ENCODE data around the gene DDX3X. TPM values are rescaled to one million over a fixed set of nuclear protein-coding genes. Genes with fewer than 3 reads are reported as not detected.

The DDX3X gene
- total RNA-seq, 1 experiment from 2014 or later: 228 TPM

DNA sequence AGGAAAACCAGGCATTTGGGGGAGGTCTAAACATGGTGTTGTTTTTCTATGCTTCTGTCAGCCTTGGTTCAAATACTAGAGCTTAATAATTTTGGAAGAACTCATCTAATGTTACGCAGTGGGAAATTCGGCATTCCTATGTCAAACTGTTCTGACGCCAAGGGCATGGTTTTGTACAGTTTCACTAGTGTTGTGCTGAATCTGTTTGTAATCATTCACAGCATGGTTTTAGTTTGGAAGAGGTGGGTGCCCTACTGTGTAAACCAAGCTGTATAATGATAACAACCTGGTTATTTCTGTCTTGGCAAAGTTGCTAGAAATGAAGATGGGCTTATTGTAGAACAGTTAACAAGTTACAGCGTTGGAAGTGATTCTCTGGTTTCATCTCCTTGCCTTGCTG, 5.2 kb downstream of the DDX3X start:
- Mint-ChIP-seq H3K36me3 (peaks cover 75% of the 10 kb centered on the region), H3K4me1 (peaks cover 27% of the 10 kb centered on the region), H3K27ac (no peak overlapping the region; the same call in 1 of the 2 replicates), H3K9me3 (no peaks in the 10 kb centered on the region), H3K4me3 (peak overlapping the region; percentile 25), H3K27me3 (ENCODE audit: low read depth) (no peaks in the 10 kb centered on the region)
- CTCF ChIA-PET: no interaction called here
- ATAC-seq (no peak), DNase-seq (ENCODE audit: low spot score) (no peak)
- POLR2A ChIA-PET: no interaction called here
- no peak for TF ChIP-seq NFATC4 (CRISPR knock-in tag; IDR thresholded peaks at IDR 0.05)
- no peak for TF ChIP-seq TEAD4 (CRISPR knock-in tag; IDR thresholded peaks at IDR 0.05)
- TF ChIP-seq TCF7 (CRISPR knock-in tag; IDR thresholded peaks at IDR 0.05; ENCODE audit: low read depth): no peak
- TF ChIP-seq, protein P1, sequence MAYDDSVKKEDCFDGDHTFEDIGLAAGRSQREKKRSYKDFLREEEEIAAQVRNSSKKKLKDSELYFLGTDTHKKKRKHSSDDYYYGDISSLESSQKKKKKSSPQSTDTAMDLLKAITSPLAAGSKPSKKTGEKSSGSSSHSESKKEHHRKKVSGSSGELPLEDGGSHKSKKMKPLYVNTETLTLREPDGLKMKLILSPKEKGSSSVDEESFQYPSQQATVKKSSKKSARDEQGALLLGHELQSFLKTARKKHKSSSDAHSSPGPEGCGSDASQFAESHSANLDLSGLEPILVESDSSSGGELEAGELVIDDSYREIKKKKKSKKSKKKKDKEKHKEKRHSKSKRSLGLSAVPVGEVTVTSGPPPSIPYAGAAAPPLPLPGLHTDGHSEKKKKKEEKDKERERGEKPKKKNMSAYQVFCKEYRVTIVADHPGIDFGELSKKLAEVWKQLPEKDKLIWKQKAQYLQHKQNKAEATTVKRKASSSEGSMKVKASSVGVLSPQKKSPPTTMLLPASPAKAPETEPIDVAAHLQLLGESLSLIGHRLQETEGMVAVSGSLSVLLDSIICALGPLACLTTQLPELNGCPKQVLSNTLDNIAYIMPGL (CRISPR knock-in tag; IDR thresholded peaks at IDR 0.05): no peak
- TF ChIP-seq, protein P2, sequence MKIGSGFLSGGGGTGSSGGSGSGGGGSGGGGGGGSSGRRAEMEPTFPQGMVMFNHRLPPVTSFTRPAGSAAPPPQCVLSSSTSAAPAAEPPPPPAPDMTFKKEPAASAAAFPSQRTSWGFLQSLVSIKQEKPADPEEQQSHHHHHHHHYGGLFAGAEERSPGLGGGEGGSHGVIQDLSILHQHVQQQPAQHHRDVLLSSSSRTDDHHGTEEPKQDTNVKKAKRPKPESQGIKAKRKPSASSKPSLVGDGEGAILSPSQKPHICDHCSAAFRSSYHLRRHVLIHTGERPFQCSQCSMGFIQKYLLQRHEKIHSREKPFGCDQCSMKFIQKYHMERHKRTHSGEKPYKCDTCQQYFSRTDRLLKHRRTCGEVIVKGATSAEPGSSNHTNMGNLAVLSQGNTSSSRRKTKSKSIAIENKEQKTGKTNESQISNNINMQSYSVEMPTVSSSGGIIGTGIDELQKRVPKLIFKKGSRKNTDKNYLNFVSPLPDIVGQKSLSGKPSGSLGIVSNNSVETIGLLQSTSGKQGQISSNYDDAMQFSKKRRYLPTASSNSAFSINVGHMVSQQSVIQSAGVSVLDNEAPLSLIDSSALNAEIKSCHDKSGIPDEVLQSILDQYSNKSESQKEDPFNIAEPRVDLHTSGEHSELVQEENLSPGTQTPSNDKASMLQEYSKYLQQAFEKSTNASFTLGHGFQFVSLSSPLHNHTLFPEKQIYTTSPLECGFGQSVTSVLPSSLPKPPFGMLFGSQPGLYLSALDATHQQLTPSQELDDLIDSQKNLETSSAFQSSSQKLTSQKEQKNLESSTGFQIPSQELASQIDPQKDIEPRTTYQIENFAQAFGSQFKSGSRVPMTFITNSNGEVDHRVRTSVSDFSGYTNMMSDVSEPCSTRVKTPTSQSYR (CRISPR knock-in tag; IDR thresholded peaks at IDR 0.05): no peak
- TF ChIP-seq GABPB1 (CRISPR knock-in tag; IDR thresholded peaks at IDR 0.05): no peak
- TF ChIP-seq HMGA2 (CRISPR knock-in tag; IDR thresholded peaks at IDR 0.05): no peak
- TF ChIP-seq, protein P3, sequence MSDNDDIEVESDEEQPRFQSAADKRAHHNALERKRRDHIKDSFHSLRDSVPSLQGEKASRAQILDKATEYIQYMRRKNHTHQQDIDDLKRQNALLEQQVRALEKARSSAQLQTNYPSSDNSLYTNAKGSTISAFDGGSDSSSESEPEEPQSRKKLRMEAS (CRISPR knock-in tag; IDR thresholded peaks at IDR 0.05): no peak
- TF ChIP-seq, protein P4, sequence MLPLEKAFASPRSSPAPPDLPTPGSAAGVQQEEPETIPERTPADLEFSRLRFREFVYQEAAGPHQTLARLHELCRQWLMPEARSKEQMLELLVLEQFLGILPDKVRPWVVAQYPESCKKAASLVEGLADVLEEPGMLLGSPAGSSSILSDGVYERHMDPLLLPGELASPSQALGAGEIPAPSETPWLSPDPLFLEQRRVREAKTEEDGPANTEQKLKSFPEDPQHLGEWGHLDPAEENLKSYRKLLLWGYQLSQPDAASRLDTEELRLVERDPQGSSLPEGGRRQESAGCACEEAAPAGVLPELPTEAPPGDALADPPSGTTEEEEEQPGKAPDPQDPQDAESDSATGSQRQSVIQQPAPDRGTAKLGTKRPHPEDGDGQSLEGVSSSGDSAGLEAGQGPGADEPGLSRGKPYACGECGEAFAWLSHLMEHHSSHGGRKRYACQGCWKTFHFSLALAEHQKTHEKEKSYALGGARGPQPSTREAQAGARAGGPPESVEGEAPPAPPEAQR (CRISPR knock-in tag; IDR thresholded peaks at IDR 0.05): no peak
- no peak for TF ChIP-seq KAT7 (CRISPR knock-in tag; IDR thresholded peaks at IDR 0.05; ENCODE audit: borderline replicate concordance)
- TF ChIP-seq, protein P5, sequence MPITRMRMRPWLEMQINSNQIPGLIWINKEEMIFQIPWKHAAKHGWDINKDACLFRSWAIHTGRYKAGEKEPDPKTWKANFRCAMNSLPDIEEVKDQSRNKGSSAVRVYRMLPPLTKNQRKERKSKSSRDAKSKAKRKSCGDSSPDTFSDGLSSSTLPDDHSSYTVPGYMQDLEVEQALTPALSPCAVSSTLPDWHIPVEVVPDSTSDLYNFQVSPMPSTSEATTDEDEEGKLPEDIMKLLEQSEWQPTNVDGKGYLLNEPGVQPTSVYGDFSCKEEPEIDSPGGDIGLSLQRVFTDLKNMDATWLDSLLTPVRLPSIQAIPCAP (CRISPR knock-in tag; IDR thresholded peaks at IDR 0.05): no peak
- no peak for TF ChIP-seq SP1 (CRISPR knock-in tag; conservative IDR thresholded peaks at IDR 0.05)
- TF ChIP-seq, protein P6, sequence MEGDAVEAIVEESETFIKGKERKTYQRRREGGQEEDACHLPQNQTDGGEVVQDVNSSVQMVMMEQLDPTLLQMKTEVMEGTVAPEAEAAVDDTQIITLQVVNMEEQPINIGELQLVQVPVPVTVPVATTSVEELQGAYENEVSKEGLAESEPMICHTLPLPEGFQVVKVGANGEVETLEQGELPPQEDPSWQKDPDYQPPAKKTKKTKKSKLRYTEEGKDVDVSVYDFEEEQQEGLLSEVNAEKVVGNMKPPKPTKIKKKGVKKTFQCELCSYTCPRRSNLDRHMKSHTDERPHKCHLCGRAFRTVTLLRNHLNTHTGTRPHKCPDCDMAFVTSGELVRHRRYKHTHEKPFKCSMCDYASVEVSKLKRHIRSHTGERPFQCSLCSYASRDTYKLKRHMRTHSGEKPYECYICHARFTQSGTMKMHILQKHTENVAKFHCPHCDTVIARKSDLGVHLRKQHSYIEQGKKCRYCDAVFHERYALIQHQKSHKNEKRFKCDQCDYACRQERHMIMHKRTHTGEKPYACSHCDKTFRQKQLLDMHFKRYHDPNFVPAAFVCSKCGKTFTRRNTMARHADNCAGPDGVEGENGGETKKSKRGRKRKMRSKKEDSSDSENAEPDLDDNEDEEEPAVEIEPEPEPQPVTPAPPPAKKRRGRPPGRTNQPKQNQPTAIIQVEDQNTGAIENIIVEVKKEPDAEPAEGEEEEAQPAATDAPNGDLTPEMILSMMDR (IDR thresholded peaks at IDR 0.05): no peak
- no peak for TF ChIP-seq NR2C2 (CRISPR knock-in tag; IDR thresholded peaks at IDR 0.05)
- no peak for TF ChIP-seq ZNF396 (CRISPR knock-in tag; IDR thresholded peaks at IDR 0.05; ENCODE audit: borderline replicate concordance)
- TF ChIP-seq MYBL2 (CRISPR knock-in tag; IDR thresholded peaks at IDR 0.05): no peak
- TF ChIP-seq ESRRA (CRISPR knock-in tag; IDR thresholded peaks at IDR 0.05; ENCODE audit: borderline replicate concordance): no peak

DNA sequence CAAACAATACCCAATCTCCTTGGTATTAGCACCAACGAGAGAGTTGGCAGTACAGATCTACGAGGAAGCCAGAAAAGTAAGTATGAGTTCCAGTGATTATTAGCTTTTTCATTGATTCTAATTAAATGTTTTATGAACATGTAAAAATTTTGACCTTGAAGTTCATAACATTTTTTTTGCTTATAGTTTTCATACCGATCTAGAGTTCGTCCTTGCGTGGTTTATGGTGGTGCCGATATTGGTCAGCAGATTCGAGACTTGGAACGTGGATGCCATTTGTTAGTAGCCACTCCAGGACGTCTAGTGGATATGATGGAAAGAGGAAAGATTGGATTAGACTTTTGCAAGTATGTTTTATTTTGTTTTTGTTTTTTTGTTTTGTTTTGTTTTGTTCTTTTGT, 10.1 kb downstream of the DDX3X start:
- no peak for ATAC-seq
- ChIA-PET CTCF (no interaction called here), POLR2A (no interaction called here)
- peaks cover 6% of the 10 kb centered on the region; the same call in 1 of the 2 replicates for H3K4me1 Mint-ChIP-seq
- no peaks in the 10 kb centered on the region for H3K27me3 Mint-ChIP-seq (ENCODE audit: low read depth)
- DNase-seq (ENCODE audit: low spot score): no peak
- peaks cover 86% of the 10 kb centered on the region for H3K36me3 Mint-ChIP-seq
- H3K4me3 Mint-ChIP-seq: no peak overlapping the region
- no peaks in the 10 kb centered on the region for H3K9me3 Mint-ChIP-seq
- H3K27ac Mint-ChIP-seq: no peak overlapping the region
- no peak for TF ChIP-seq ZNF317 (CRISPR knock-in tag; IDR thresholded peaks at IDR 0.05; ENCODE audit: borderline replicate concordance, low read depth)
- TF ChIP-seq, protein P7, sequence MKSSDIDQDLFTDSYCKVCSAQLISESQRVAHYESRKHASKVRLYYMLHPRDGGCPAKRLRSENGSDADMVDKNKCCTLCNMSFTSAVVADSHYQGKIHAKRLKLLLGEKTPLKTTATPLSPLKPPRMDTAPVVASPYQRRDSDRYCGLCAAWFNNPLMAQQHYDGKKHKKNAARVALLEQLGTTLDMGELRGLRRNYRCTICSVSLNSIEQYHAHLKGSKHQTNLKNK (CRISPR knock-in tag; IDR thresholded peaks at IDR 0.05): no peak
- TF ChIP-seq ZNF232 (CRISPR knock-in tag; IDR thresholded peaks at IDR 0.05): no peak
- no peak for TF ChIP-seq ZBTB21 (CRISPR knock-in tag; IDR thresholded peaks at IDR 0.05; ENCODE audit: borderline replicate concordance)
- TF ChIP-seq, protein P6 (IDR thresholded peaks at IDR 0.05): no peak
- TF ChIP-seq EMX1 (CRISPR knock-in tag; IDR thresholded peaks at IDR 0.05): no peak
- TF ChIP-seq, protein P8, sequence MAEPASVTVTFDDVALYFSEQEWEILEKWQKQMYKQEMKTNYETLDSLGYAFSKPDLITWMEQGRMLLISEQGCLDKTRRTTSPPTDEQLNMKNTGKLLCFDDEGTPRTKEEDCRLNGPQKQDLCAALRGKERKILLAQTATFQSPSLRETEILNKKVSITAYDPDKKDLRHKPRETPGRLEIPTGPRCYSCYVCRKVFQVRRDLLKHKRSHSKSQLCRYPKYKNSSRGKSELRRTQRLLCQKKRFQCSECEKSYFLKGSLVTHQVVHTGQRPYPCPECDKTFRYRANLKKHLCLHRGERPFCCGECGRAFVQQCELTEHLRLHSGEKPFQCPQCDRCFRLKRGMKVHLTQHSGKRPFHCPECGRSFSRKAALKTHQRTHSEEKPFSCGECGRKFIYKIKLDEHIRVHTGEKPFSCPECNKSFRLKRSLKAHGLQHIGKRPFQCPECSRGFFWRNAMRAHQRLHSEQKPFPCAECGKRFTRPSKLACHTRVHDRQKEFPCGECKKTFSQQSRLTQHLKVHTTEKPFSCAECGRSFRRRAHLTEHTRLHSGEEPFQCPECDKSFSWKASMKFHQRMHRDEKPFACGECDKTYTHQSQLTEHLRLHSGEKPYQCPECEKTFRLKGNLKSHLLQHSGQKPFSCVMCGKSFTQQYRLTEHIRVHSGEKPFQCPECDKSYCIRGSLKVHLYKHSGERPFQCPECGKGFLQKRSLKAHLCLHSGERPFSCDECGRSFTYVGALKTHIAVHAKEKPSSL (CRISPR knock-in tag; conservative IDR thresholded peaks at IDR 0.05): no peak
